ENCODE measurements around the gene PLA2G4C. TPM values are rescaled to one million over a fixed set of nuclear protein-coding genes. Genes with fewer than 3 reads are reported as not detected.
A peak's percentile ranks its signal among the peaks of the same experiment; 100 is the strongest.

PLA2G4C gene
- total and polyA plus RNA-seq, 4 donors: 6.4 to 21.6 (median 10.2) TPM

DNA sequence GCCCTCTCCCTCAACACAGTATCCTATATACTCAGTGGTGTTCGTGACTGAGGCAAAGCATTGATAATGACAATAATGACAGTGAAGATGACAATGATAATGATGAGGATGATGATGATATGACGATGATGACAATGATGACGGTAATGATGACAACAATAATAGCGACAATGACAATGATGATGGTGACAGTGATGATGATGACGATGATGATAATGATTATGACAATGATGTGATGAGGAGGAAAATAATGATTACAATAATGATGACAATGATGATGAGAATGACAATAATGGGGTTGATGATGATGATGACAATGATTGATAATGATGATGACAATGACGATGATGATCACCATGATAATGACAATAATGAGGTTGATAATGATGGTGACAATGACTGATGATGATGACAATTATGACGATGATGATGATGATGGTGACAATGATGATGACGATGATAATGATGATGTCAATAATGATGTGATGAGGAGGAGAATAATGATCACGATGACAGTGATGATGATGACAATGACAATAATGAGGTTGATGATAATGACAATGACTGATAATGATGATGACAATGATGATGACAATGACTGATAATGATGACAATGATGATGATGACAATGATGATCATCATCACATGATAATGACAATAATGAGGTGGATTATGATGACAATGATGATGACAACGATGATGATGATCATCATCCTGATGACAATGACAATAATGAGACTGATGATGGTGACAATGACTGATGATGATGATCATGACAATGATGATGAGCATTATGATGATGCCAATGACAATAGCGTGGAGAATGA is 99.5 kb downstream of the PLA2G4C start:
- WGBS, 2 donors: 93 to 94% methylated on average over 11 of the region's 11 CpGs

DNA sequence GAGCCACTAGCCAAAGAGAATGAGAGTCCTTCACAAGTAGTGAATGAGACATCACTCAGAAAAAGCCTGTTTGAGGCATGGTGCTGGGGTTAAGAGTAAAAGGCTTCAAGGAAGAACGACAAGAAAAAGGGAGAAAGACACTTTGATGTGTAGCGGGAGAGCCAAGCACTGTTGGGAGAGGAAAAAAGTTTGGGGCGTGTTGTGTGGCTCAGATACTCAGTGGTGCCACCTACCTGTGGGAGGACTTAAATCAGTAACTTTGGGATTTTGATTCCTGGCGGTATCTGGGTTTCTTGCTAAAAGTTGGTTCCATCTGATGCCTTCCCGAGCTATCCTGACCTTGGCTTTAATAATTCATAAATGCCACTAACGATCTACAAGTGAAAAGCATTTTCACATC is 103.9 kb downstream of the PLA2G4C start:
- ATAC-seq (ENCODE audit: insufficient read depth, low FRiP score) (no peak), DNase-seq (no peak)
- H3K27me3 ChIP-seq (ENCODE audit: control insufficient read depth in 3 of 3, insufficient read depth in 3 of 3, low read length in 2 of 3): no peaks in the 10 kb centered on the region
- no peak overlapping the region for H3K4me3 ChIP-seq
- TF ChIP-seq, protein P1, sequence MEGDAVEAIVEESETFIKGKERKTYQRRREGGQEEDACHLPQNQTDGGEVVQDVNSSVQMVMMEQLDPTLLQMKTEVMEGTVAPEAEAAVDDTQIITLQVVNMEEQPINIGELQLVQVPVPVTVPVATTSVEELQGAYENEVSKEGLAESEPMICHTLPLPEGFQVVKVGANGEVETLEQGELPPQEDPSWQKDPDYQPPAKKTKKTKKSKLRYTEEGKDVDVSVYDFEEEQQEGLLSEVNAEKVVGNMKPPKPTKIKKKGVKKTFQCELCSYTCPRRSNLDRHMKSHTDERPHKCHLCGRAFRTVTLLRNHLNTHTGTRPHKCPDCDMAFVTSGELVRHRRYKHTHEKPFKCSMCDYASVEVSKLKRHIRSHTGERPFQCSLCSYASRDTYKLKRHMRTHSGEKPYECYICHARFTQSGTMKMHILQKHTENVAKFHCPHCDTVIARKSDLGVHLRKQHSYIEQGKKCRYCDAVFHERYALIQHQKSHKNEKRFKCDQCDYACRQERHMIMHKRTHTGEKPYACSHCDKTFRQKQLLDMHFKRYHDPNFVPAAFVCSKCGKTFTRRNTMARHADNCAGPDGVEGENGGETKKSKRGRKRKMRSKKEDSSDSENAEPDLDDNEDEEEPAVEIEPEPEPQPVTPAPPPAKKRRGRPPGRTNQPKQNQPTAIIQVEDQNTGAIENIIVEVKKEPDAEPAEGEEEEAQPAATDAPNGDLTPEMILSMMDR (IDR thresholded peaks at IDR 0.05; ENCODE audit: control extremely low read depth, extremely low read depth): no peak
- H3K9ac ChIP-seq (ENCODE audit: insufficient read depth in 1 of 2, low read length in 2 of 2): no peak overlapping the region
- no peaks in the 10 kb centered on the region for H3K9me3 ChIP-seq (ENCODE audit: control insufficient read depth in 4 of 4, insufficient read depth in 3 of 4, low read length in 3 of 4)
- 78 to 83% methylated on average over 6 of the region's 6 CpGs for WGBS, 2 donors
- H3K27ac ChIP-seq (ENCODE audit: low read depth in 1 of 2, low read length in 1 of 2): no peak overlapping the region
- H3K36me3 ChIP-seq (ENCODE audit: control insufficient read depth in 4 of 4, insufficient read depth in 4 of 4, low read length in 4 of 4): no peaks in the 10 kb centered on the region
- H3K4me1 ChIP-seq (ENCODE audit: control insufficient read depth in 5 of 5, insufficient read depth in 5 of 5, low read length in 5 of 5): no peaks in the 10 kb centered on the region

More for the DNA sequence above, 99.5 kb downstream of the PLA2G4C start:
- Histone ChIP-seq H3K4me3 (no peak overlapping the region), H3K9me3 (ENCODE audit: control insufficient read depth in 4 of 4, insufficient read depth in 3 of 4, low read length in 3 of 4) (peaks cover 0 to 6% (median 0%) of the 10 kb centered on the region in 4 donors), H3K4me1 (ENCODE audit: control insufficient read depth in 5 of 5, insufficient read depth in 5 of 5, low read length in 5 of 5) (no peaks in the 10 kb centered on the region), H3K27me3 (ENCODE audit: control insufficient read depth in 3 of 3, insufficient read depth in 3 of 3, low read length in 2 of 3) (no peaks in the 10 kb centered on the region), H3K27ac (ENCODE audit: low read depth in 1 of 2, low read length in 1 of 2) (no peak overlapping the region), H3K9ac (ENCODE audit: insufficient read depth in 1 of 2, low read length in 2 of 2) (no peak overlapping the region), H3K36me3 (ENCODE audit: control insufficient read depth in 4 of 4, insufficient read depth in 4 of 4, low read length in 4 of 4) (no peaks in the 10 kb centered on the region)
- TF ChIP-seq, protein P1 (IDR thresholded peaks at IDR 0.05; ENCODE audit: control extremely low read depth, extremely low read depth): no peak
- DNase-seq: peak in 2 of 3 donors; percentile 23 to 36
- ATAC-seq (ENCODE audit: insufficient read depth, low FRiP score): no peak

DNA sequence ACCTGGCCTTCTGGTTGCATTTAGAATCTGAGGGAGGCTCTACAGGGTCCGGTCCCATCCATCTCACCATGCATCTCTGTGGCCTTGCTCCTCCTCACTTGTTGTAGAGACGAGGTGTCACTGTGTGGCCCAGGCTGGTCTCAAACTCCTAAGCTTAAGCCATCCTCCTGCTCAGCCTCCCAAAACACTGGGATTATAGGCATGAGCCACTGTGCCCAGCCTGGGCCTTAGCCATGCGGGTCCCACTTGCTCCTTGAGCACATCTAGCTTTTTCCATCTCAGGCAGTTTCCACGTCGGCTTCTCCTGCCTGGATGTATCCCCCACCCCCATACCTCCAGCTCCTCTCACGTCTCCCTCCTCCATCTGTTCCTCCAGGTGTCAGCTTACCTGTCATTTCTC is 106.4 kb downstream of the PLA2G4C start:
- no peak overlapping the region for H3K4me3 ChIP-seq
- peaks cover 0 to 4% (median 0%) of the 10 kb centered on the region in 4 donors for H3K9me3 ChIP-seq (ENCODE audit: control insufficient read depth in 4 of 4, insufficient read depth in 3 of 4, low read length in 3 of 4)
- no peaks in the 10 kb centered on the region for H3K27me3 ChIP-seq (ENCODE audit: control insufficient read depth in 3 of 3, insufficient read depth in 3 of 3, low read length in 2 of 3)
- H3K27ac ChIP-seq (ENCODE audit: low read depth in 1 of 2, low read length in 1 of 2): no peak overlapping the region
- no peak overlapping the region for H3K9ac ChIP-seq (ENCODE audit: insufficient read depth in 1 of 2, low read length in 2 of 2)
- DNase-seq (no peak), ATAC-seq (ENCODE audit: insufficient read depth, low FRiP score) (no peak)
- TF ChIP-seq, protein P1 (IDR thresholded peaks at IDR 0.05; ENCODE audit: control extremely low read depth, extremely low read depth): no peak
- H3K4me1 ChIP-seq (ENCODE audit: control insufficient read depth in 5 of 5, insufficient read depth in 5 of 5, low read length in 5 of 5): no peaks in the 10 kb centered on the region
- 71 to 78% methylated on average over 6 of the region's 6 CpGs for WGBS, 2 donors
- H3K36me3 ChIP-seq (ENCODE audit: control insufficient read depth in 4 of 4, insufficient read depth in 4 of 4, low read length in 4 of 4): no peaks in the 10 kb centered on the region
